Stimulated activated CD8-positive, alpha-beta memory T cell treated with anti-CD3 and anti-CD28 coated beads, Interleukin-7, amount 100 ng/mL, for 4 hours (primary cell): ENCODE results near the gene NR0B2.
"Not testable (repeated sequence)": the region's sequence is repeated elsewhere in the genome, so short reads cannot be mapped to it uniquely, and the experiment has no call there.

Experiments used
- DNase-seq, 2 donors: peaks; one replicate each; pipeline ENCODE4 v3.0.0-alpha.2; 2020; ENCODE audit warnings: low read depth in 2 of 2

The NR0B2 gene

GRCh38 chr1:26889551-26890466 is 24.0 kb downstream of the NR0B2 start, which contains the start of gene GPN2:
TSS of gene GPN2 (minus strand) at chr1:26890283. CDS start at chr1:26890096, 187 bp downstream.
- DNase-seq, result peak; percentile 62 to 71

- DNase-seq, result no peak
Observed at GRCh38 chr1:26888231-26888630, 25.5 kb downstream of the NR0B2 start.

- DNase-seq, result no peak
Observed at GRCh38 chr1:26887125-26887524, 26.6 kb downstream of the NR0B2 start.

- no peak for DNase-seq
Observed at GRCh38 chr1:26882696-26883463, 30.9 kb downstream of the NR0B2 start.

GRCh38 chr1:26881611-26882010 is 32.2 kb downstream of the NR0B2 start:
- not testable (repeated sequence) for DNase-seq

GRCh38 chr1:26879793-26880192 is 34.0 kb downstream of the NR0B2 start:
- no peak for DNase-seq

- no peak for DNase-seq
Observed at GRCh38 chr1:26877326-26877725, 36.4 kb downstream of the NR0B2 start.

- DNase-seq, result no peak
Observed at GRCh38 chr1:26874896-26875295, 38.9 kb downstream of the NR0B2 start.

GRCh38 chr1:26873097-26873496 is 40.7 kb downstream of the NR0B2 start:
- not testable (repeated sequence) for DNase-seq

GRCh38 chr1:26864610-26865480 is 48.9 kb downstream of the NR0B2 start:
- DNase-seq, result peak; percentile 79 to 91

GRCh38 chr1:26863685-26864077 is 50.1 kb downstream of the NR0B2 start:
- DNase-seq, result no peak

GRCh38 chr1:26862781-26863684 is 50.7 kb downstream of the NR0B2 start, which contains the start of gene SFN:
TSS of gene SFN (plus strand) at chr1:26863149. CDS start at chr1:26863213, 64 bp downstream.
- no peak for DNase-seq

GRCh38 chr1:26861889-26862378 is 51.8 kb downstream of the NR0B2 start:
- DNase-seq, result no peak
